HUES6 (cell line): ENCODE results near the gene AADACL3.

ENCODE experiments used
- H3K27ac ChIP-seq: 2 replicates; pipeline ENCODE4 v1.7.0; 2013; ENCODE audit warnings: low read depth, mild to moderate bottlenecking, low read length, inconsistent platforms
- H3K27me3 ChIP-seq: 2 replicates; pipeline ENCODE4 v1.6.1; 2013; ENCODE audit warnings: low read length; ENCODE audit not compliant: control insufficient read depth, insufficient read depth
- H3K36me3 ChIP-seq: 2 replicates; pipeline ENCODE4 v1.6.1; 2013; ENCODE audit warnings: low read length; ENCODE audit not compliant: control insufficient read depth, insufficient read depth
- H3K4me1 ChIP-seq: 2 replicates; pipeline ENCODE4 v1.6.1; 2013; ENCODE audit warnings: low read length; ENCODE audit not compliant: control insufficient read depth, insufficient read depth
- H3K4me3 ChIP-seq: 2 replicates; pipeline ENCODE4 v1.5.1; 2013; ENCODE audit warnings: low read depth, low read length
- H3K9ac ChIP-seq: one replicate; pipeline ENCODE4 v1.6.1; 2013; ENCODE audit warnings: mild to moderate bottlenecking, low read length
- H3K9me3 ChIP-seq: 2 replicates; pipeline ENCODE4 v1.6.1; 2013; ENCODE audit warnings: low read depth, low read length; ENCODE audit not compliant: control insufficient read depth, insufficient read depth

AADACL3 gene

GRCh38 chr1:12748778-12749355 lies 33.0 kb downstream of the AADACL3 start:
- Histone ChIP-seq H3K4me3 (no peak overlapping the region), H3K27me3 (no peaks in the 10 kb centered on the region), H3K4me1 (no peaks in the 10 kb centered on the region), H3K9me3 (peaks cover 8% of the 10 kb centered on the region; the same call in 1 of the 2 replicates), H3K9ac (no peak overlapping the region), H3K27ac (no peak overlapping the region), H3K36me3 (no peaks in the 10 kb centered on the region)

GRCh38 chr1:12754738-12755137 lies 38.8 kb downstream of the AADACL3 start:
- Histone ChIP-seq H3K36me3 (no peaks in the 10 kb centered on the region), H3K27me3 (no peaks in the 10 kb centered on the region), H3K4me1 (no peaks in the 10 kb centered on the region), H3K9ac (no peak overlapping the region), H3K4me3 (no peak overlapping the region), H3K9me3 (no peaks in the 10 kb centered on the region), H3K27ac (no peak overlapping the region)

- Histone ChIP-seq H3K9me3 (no peaks in the 10 kb centered on the region), H3K4me1 (no peaks in the 10 kb centered on the region), H3K27ac (no peak overlapping the region), H3K27me3 (no peaks in the 10 kb centered on the region), H3K4me3 (no peak overlapping the region), H3K36me3 (no peaks in the 10 kb centered on the region), H3K9ac (no peak overlapping the region)
Measured at GRCh38 chr1:12756273-12756672, 40.4 kb downstream of the AADACL3 start.

GRCh38 chr1:12756768-12757413 lies 41.0 kb downstream of the AADACL3 start:
- H3K36me3 ChIP-seq, result no peaks in the 10 kb centered on the region
- no peaks in the 10 kb centered on the region for H3K9me3 ChIP-seq
- H3K9ac ChIP-seq, result no peak overlapping the region
- H3K27me3 ChIP-seq, result no peaks in the 10 kb centered on the region
- no peak overlapping the region for H3K4me3 ChIP-seq
- no peak overlapping the region for H3K27ac ChIP-seq
- H3K4me1 ChIP-seq, result no peaks in the 10 kb centered on the region

GRCh38 chr1:12757836-12758235 lies 41.9 kb downstream of the AADACL3 start:
- H3K36me3 ChIP-seq, result no peaks in the 10 kb centered on the region
- no peaks in the 10 kb centered on the region for H3K9me3 ChIP-seq
- no peaks in the 10 kb centered on the region for H3K4me1 ChIP-seq

GRCh38 chr1:12760256-12760795 lies 44.4 kb downstream of the AADACL3 start:
- Histone ChIP-seq H3K4me3 (no peak overlapping the region), H3K9me3 (no peaks in the 10 kb centered on the region), H3K4me1 (no peaks in the 10 kb centered on the region), H3K27me3 (no peaks in the 10 kb centered on the region), H3K36me3 (no peaks in the 10 kb centered on the region), H3K27ac (no peak overlapping the region), H3K9ac (no peak overlapping the region)

More at GRCh38 chr1:12757836-12758235, 41.9 kb downstream of the AADACL3 start:
- Histone ChIP-seq H3K9ac (no peak overlapping the region), H3K4me3 (no peak overlapping the region), H3K27me3 (no peaks in the 10 kb centered on the region), H3K27ac (no peak overlapping the region)

- no peaks in the 10 kb centered on the region for H3K27me3 ChIP-seq
- no peaks in the 10 kb centered on the region for H3K9me3 ChIP-seq
- H3K9ac ChIP-seq, result no peak overlapping the region
- H3K27ac ChIP-seq, result no peak overlapping the region
- no peaks in the 10 kb centered on the region for H3K4me1 ChIP-seq
- no peak overlapping the region for H3K4me3 ChIP-seq
- H3K36me3 ChIP-seq, result no peaks in the 10 kb centered on the region
Measured at GRCh38 chr1:12761781-12762180, 45.9 kb downstream of the AADACL3 start.

GRCh38 chr1:12762766-12763165 lies 46.9 kb downstream of the AADACL3 start:
- no peaks in the 10 kb centered on the region for H3K9me3 ChIP-seq
- no peak overlapping the region for H3K4me3 ChIP-seq
- no peaks in the 10 kb centered on the region for H3K36me3 ChIP-seq
- no peaks in the 10 kb centered on the region for H3K27me3 ChIP-seq
- no peaks in the 10 kb centered on the region for H3K4me1 ChIP-seq
- H3K27ac ChIP-seq, result no peak overlapping the region
- H3K9ac ChIP-seq, result no peak overlapping the region

GRCh38 chr1:12763479-12763878 lies 47.6 kb downstream of the AADACL3 start:
- H3K27me3 ChIP-seq, result no peaks in the 10 kb centered on the region
- H3K9me3 ChIP-seq, result no peaks in the 10 kb centered on the region

GRCh38 chr1:12764016-12764415 lies 48.1 kb downstream of the AADACL3 start:
- Histone ChIP-seq H3K9me3 (no peaks in the 10 kb centered on the region), H3K4me1 (no peaks in the 10 kb centered on the region; the same call in 1 of the 2 replicates), H3K27me3 (no peaks in the 10 kb centered on the region; the same call in 1 of the 2 replicates), H3K9ac (no peak overlapping the region), H3K4me3 (no peak overlapping the region), H3K27ac (no peak overlapping the region), H3K36me3 (no peaks in the 10 kb centered on the region)

More at GRCh38 chr1:12763479-12763878, 47.6 kb downstream of the AADACL3 start:
- no peak overlapping the region for H3K9ac ChIP-seq
- no peaks in the 10 kb centered on the region for H3K36me3 ChIP-seq
- no peaks in the 10 kb centered on the region; the same call in 1 of the 2 replicates for H3K4me1 ChIP-seq
- no peak overlapping the region for H3K4me3 ChIP-seq
- no peak overlapping the region for H3K27ac ChIP-seq

GRCh38 chr1:12769031-12769430 lies 53.1 kb downstream of the AADACL3 start:
- H3K27me3 ChIP-seq, result peaks cover 6% of the 10 kb centered on the region; the same call in 1 of the 2 replicates
- no peak overlapping the region for H3K4me3 ChIP-seq
- no peaks in the 10 kb centered on the region for H3K36me3 ChIP-seq
- no peak overlapping the region for H3K27ac ChIP-seq
- no peaks in the 10 kb centered on the region; the same call in 1 of the 2 replicates for H3K4me1 ChIP-seq
- no peak overlapping the region for H3K9ac ChIP-seq
- H3K9me3 ChIP-seq, result no peaks in the 10 kb centered on the region
